ENCODE data around the gene ULK3. TPM values are rescaled to one million over a fixed set of nuclear protein-coding genes. Genes with fewer than 3 reads are reported as not detected.

ULK3 gene
- total RNA-seq, 1 donor from 2014 or later, result 48.4 TPM

DNA sequence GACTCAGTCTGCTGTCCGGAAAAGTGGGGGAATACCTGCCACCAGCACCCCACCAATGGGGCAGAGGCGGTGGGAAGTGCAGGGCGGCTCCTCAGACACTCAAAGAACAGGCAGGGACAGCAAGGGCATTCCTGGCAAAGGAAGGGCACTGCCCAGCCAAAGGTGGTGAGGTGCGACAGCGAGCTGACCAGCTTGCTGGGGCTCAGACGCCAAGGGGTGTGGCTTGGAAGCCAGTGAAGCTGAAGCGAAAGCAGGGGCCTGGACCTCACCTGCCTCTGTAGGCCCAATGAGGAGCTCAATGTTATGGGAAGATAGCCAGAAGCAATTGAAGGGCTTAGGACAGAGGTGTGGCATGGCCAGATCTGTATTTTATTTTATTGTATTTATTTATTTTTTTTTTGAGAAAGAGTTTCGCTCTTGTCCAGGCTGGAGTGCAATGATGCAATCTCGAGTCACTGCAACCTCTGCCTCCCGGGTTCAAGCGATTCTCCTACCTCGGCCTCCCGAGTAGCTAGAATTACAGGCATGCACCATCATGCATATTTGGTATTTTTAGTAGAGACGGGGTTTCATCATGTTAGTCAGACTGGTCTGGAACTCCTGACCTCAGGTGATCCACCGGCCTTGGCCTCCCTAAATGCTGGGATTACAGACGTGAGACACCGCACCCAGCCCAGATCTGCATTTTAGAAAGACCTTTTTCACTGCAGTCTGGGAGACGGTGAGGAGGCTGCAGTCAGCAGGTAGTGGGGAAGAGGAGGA lies 34.7 kb downstream of the ULK3 start:
- no peak overlapping the region for H3K27ac Mint-ChIP-seq (ENCODE audit: unreplicated experiment)
- no peaks in the 10 kb centered on the region for H3K9me3 Mint-ChIP-seq
- DNase-seq (ENCODE audit: low read depth, low spot score), result no peak
- peaks cover 3% of the 10 kb centered on the region for H3K4me1 Mint-ChIP-seq
- H3K4me3 Mint-ChIP-seq, result no peak overlapping the region
- TF ChIP-seq, protein P1, sequence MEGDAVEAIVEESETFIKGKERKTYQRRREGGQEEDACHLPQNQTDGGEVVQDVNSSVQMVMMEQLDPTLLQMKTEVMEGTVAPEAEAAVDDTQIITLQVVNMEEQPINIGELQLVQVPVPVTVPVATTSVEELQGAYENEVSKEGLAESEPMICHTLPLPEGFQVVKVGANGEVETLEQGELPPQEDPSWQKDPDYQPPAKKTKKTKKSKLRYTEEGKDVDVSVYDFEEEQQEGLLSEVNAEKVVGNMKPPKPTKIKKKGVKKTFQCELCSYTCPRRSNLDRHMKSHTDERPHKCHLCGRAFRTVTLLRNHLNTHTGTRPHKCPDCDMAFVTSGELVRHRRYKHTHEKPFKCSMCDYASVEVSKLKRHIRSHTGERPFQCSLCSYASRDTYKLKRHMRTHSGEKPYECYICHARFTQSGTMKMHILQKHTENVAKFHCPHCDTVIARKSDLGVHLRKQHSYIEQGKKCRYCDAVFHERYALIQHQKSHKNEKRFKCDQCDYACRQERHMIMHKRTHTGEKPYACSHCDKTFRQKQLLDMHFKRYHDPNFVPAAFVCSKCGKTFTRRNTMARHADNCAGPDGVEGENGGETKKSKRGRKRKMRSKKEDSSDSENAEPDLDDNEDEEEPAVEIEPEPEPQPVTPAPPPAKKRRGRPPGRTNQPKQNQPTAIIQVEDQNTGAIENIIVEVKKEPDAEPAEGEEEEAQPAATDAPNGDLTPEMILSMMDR (conservative IDR thresholded peaks at IDR 0.05), result no peak
- peaks cover 3% of the 10 kb centered on the region for H3K27me3 Mint-ChIP-seq (ENCODE audit: low read depth)
- H3K36me3 Mint-ChIP-seq (ENCODE audit: low read depth), result peaks cover 5% of the 10 kb centered on the region

DNA sequence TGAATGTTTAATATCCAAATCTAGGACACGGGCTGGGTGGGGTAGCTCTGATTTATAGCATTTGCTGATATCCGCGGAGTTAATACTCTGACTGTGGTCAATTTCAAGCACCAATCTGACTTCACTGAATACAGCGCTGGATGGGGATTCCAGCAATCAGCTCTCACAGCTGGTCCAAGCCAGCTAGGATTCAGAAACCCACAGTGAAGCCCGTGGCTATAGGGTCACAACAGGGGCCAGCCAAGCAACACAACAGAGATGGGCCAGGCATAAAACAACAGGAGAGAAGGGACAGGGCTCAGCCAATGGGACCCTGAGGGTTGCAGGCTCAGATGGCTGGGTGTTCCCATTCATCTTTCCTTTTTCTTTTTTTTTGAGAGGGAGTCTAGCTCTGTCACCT lies 35.7 kb downstream of the ULK3 start:
- H3K27me3 Mint-ChIP-seq (ENCODE audit: low read depth), result peaks cover 3% of the 10 kb centered on the region
- peaks cover 3% of the 10 kb centered on the region for H3K4me1 Mint-ChIP-seq
- H3K4me3 Mint-ChIP-seq, result no peak overlapping the region
- no peak overlapping the region for H3K27ac Mint-ChIP-seq (ENCODE audit: unreplicated experiment)
- no peak for DNase-seq (ENCODE audit: low read depth, low spot score)
- TF ChIP-seq, protein P1 (conservative IDR thresholded peaks at IDR 0.05), result no peak
- no peaks in the 10 kb centered on the region for H3K9me3 Mint-ChIP-seq
- peaks cover 5% of the 10 kb centered on the region for H3K36me3 Mint-ChIP-seq (ENCODE audit: low read depth)

DNA sequence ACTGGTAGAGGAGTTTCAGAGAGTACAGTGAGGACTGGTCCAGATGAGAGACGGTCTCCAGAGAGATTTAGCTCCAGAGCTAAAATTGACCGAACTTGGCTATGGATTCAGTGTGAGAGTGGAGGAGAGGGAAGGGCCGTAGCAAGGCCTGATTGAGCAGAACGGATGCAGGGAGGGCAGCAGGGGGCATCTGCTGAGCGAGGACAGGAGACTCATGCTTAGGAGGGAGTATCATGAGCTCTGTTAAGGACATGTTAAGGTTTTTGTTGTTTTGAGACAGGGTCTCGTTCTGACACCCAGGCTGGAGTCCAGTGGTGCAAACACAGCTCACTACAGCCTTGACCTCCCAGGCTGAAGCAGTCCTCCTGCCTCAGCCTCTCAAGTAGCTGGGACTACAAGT lies 38.0 kb downstream of the ULK3 start:
- TF ChIP-seq, protein P1 (conservative IDR thresholded peaks at IDR 0.05), result no peak
- DNase-seq (ENCODE audit: low read depth, low spot score), result no peak
- Mint-ChIP-seq H3K27me3 (ENCODE audit: low read depth) (peaks cover 3% of the 10 kb centered on the region), H3K36me3 (ENCODE audit: low read depth) (peaks cover 5% of the 10 kb centered on the region), H3K4me1 (peaks cover 3% of the 10 kb centered on the region), H3K9me3 (no peaks in the 10 kb centered on the region), H3K4me3 (no peak overlapping the region), H3K27ac (ENCODE audit: unreplicated experiment) (no peak overlapping the region)

DNA sequence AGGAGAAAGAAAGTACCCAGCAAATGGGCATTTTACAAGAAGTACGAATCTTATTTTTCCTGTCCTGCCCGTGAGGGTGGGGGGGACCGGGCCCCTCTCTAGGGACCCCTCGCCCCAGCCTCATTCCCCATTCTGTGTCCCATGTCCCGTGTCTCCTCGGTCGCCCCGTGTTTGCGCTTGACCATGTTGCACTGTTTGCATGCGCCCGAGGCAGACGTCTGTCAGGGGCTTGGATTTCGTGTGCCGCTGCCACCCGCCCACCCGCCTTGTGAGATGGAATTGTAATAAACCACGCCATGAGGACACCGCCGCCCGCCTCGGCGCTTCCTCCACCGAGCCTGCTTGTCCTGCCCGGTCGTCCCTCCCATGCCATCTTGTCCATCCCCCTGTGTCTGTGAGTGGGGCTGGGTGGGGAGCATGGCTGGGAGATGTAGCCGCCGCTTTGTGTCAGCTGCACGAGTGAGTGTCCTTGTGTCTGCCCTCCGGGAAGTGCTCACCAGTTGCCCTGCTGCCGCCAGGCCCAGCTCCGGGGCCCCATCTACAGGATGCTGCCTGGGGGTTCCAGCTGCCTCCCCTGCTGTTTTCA lies 40.0 kb downstream of the ULK3 start:
- H3K27ac Mint-ChIP-seq (ENCODE audit: unreplicated experiment), result no peak overlapping the region
- no peak overlapping the region for H3K4me3 Mint-ChIP-seq
- peaks cover 3% of the 10 kb centered on the region for H3K4me1 Mint-ChIP-seq
- TF ChIP-seq, protein P1 (conservative IDR thresholded peaks at IDR 0.05), result no peak
- no peak for DNase-seq (ENCODE audit: low read depth, low spot score)
- peaks cover 5% of the 10 kb centered on the region for H3K36me3 Mint-ChIP-seq (ENCODE audit: low read depth)
- no peaks in the 10 kb centered on the region for H3K9me3 Mint-ChIP-seq
- H3K27me3 Mint-ChIP-seq (ENCODE audit: low read depth), result no peaks in the 10 kb centered on the region

DNA sequence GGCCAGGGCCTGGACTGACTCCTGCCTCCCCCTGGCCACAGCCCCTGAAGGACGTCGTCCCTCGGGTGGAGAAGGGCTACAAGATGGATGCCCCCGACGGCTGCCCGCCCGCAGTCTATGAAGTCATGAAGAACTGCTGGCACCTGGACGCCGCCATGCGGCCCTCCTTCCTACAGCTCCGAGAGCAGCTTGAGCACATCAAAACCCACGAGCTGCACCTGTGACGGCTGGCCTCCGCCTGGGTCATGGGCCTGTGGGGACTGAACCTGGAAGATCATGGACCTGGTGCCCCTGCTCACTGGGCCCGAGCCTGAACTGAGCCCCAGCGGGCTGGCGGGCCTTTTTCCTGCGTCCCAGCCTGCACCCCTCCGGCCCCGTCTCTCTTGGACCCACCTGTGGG lies 40.7 kb downstream of the ULK3 start:
- H3K4me3 Mint-ChIP-seq, result no peak overlapping the region

More for the DNA sequence above, 40.7 kb downstream of the ULK3 start:
- TF ChIP-seq, protein P1 (conservative IDR thresholded peaks at IDR 0.05), result no peak
- Mint-ChIP-seq H3K27ac (ENCODE audit: unreplicated experiment) (no peak overlapping the region), H3K36me3 (ENCODE audit: low read depth) (peaks cover 5% of the 10 kb centered on the region), H3K9me3 (no peaks in the 10 kb centered on the region), H3K4me1 (peaks cover 2% of the 10 kb centered on the region), H3K27me3 (ENCODE audit: low read depth) (no peaks in the 10 kb centered on the region)
- DNase-seq (ENCODE audit: low read depth, low spot score), result no peak

All from neural crest cell (in vitro differentiated cells).